ENCODE results near the gene SGCD.

Gene SGCD

GRCh38 chr5:156477196-156477595 lies 150.2 kb downstream of the SGCD start:
- Histone ChIP-seq H3K4me3 (ENCODE audit: low read depth, low read length) (no peak overlapping the region), H3K27ac (ENCODE audit: extremely low read depth, low read depth, low read length) (no peak overlapping the region), H3K4me1 (ENCODE audit: control insufficient read depth, insufficient read depth, low read length) (no peaks in the 10 kb centered on the region), H3K9me3 (ENCODE audit: control insufficient read depth, insufficient read depth, low read depth, low read length) (no peaks in the 10 kb centered on the region), H3K36me3 (ENCODE audit: control insufficient read depth in 2 of 2, insufficient read depth in 1 of 2, low read length in 2 of 2) (no peaks in the 10 kb centered on the region)
- POLR2A ChIA-PET: no interaction called here
- CTCF ChIA-PET: no interaction called here
- TF ChIP-seq ZNF645 (tag by site-specific recombination; IDR thresholded peaks at IDR 0.05) (no peak), ZNF292 (tag by site-specific recombination; IDR thresholded peaks at IDR 0.05; ENCODE audit: borderline replicate concordance, low read depth) (no peak), ZNF302 (tag by site-specific recombination; IDR thresholded peaks at IDR 0.05; ENCODE audit: low read depth) (no peak), ZNF26 (tag by site-specific recombination; IDR thresholded peaks at IDR 0.05) (no peak), KLF8 (tag by site-specific recombination; IDR thresholded peaks at IDR 0.05) (no peak)

GRCh38 chr5:156479849-156480248 lies 152.9 kb downstream of the SGCD start:
- Histone ChIP-seq H3K27ac (ENCODE audit: extremely low read depth, low read depth, low read length) (no peak overlapping the region), H3K4me3 (ENCODE audit: low read depth, low read length) (no peak overlapping the region), H3K9me3 (ENCODE audit: control insufficient read depth, insufficient read depth, low read depth, low read length) (no peaks in the 10 kb centered on the region), H3K36me3 (ENCODE audit: control insufficient read depth in 2 of 2, insufficient read depth in 1 of 2, low read length in 2 of 2) (no peaks in the 10 kb centered on the region), H3K4me1 (ENCODE audit: control insufficient read depth, insufficient read depth, low read length) (no peaks in the 10 kb centered on the region)
- POLR2A ChIA-PET: no interaction called here
- CTCF ChIA-PET: no interaction called here
- TF ChIP-seq ZSCAN16 (tag by site-specific recombination; IDR thresholded peaks at IDR 0.05) (no peak), PRDM6 (tag by site-specific recombination; IDR thresholded peaks at IDR 0.05) (no peak), PBX3 (CRISPR knock-in tag; IDR thresholded peaks at IDR 0.05) (no peak), ZNF548 (tag by site-specific recombination; IDR thresholded peaks at IDR 0.05) (no peak), KLF16 (tag by site-specific recombination; IDR thresholded peaks at IDR 0.05) (no peak), ZNF501 (tag by site-specific recombination; IDR thresholded peaks at IDR 0.05) (no peak), ZNF585B (tag by site-specific recombination; IDR thresholded peaks at IDR 0.05) (no peak), ZFP3 (tag by site-specific recombination; IDR thresholded peaks at IDR 0.05; ENCODE audit: low read depth) (no peak), ZNF2 (tag by site-specific recombination; IDR thresholded peaks at IDR 0.05) (no peak)

GRCh38 chr5:156481741-156482140 lies 154.8 kb downstream of the SGCD start:
- no peak for TF ChIP-seq TCF7L2 (IDR thresholded peaks at IDR 0.05; ENCODE audit: borderline replicate concordance, low read depth, low read length)
- no peak for TF ChIP-seq ZNF138 (tag by site-specific recombination; IDR thresholded peaks at IDR 0.05; ENCODE audit: borderline replicate concordance)
- no peak for TF ChIP-seq ZNF555 (tag by site-specific recombination; conservative IDR thresholded peaks at IDR 0.05)
- no peak for TF ChIP-seq ZNF311 (tag by site-specific recombination; IDR thresholded peaks at IDR 0.05; ENCODE audit: borderline replicate concordance)
- no peak for TF ChIP-seq ZNF280D (tag by site-specific recombination; IDR thresholded peaks at IDR 0.05)
- TF ChIP-seq ZNF157 (tag by site-specific recombination; IDR thresholded peaks at IDR 0.05): no peak
- no peak for TF ChIP-seq ZNF473 (tag by site-specific recombination; IDR thresholded peaks at IDR 0.05)
- TF ChIP-seq ZBTB1 (tag by site-specific recombination; IDR thresholded peaks at IDR 0.05): no peak
- TF ChIP-seq MEIS1 (CRISPR knock-in tag; IDR thresholded peaks at IDR 0.05; ENCODE audit: borderline replicate concordance): no peak
- no peak for TF ChIP-seq ZNF677 (tag by site-specific recombination; IDR thresholded peaks at IDR 0.05)
- CTCF ChIA-PET: no interaction called here
- H3K9me3 ChIP-seq (ENCODE audit: control insufficient read depth, insufficient read depth, low read depth, low read length): no peaks in the 10 kb centered on the region
- no peaks in the 10 kb centered on the region for H3K36me3 ChIP-seq (ENCODE audit: control insufficient read depth in 2 of 2, insufficient read depth in 1 of 2, low read length in 2 of 2)
- no peaks in the 10 kb centered on the region for H3K4me1 ChIP-seq (ENCODE audit: control insufficient read depth, insufficient read depth, low read length)
- no peak overlapping the region for H3K27ac ChIP-seq (ENCODE audit: extremely low read depth, low read depth, low read length)
- no peak overlapping the region for H3K4me3 ChIP-seq (ENCODE audit: low read depth, low read length)
- POLR2A ChIA-PET: no interaction called here

Measured in HEK293 (cell line).